GM15510 (cell line): ENCODE results near the gene CHRNB1.
A peak's percentile ranks its signal among the peaks of the same experiment; 100 is the strongest.

Source experiments
- POLR2A ChIP-seq: IDR thresholded peaks from 3 replicates; pipeline ENCODE4 v1.6.1; 2011; ENCODE audit warnings: borderline replicate concordance; ENCODE audit not compliant: insufficient read length; ENCODE audit errors: extremely low read depth

The CHRNB1 gene

GRCh38 chr17:7438656-7439460, 6.0 kb upstream of the CHRNB1 start:
- TF ChIP-seq POLR2A, result no peak

- no peak for TF ChIP-seq POLR2A
Observed at GRCh38 chr17:7439462-7440112, 5.3 kb upstream of the CHRNB1 start, which contains the start of gene FGF11. TSS of gene FGF11 (plus strand) at chr17:7439512. CDS start at chr17:7439621, 109 bp downstream.

- no peak for TF ChIP-seq POLR2A
Observed at GRCh38 chr17:7440113-7440833, 4.6 kb upstream of the CHRNB1 start.

GRCh38 chr17:7440834-7441195, 4.0 kb upstream of the CHRNB1 start:
- TF ChIP-seq POLR2A, result peak; percentile 18

- no peak for TF ChIP-seq POLR2A
Observed at GRCh38 chr17:7441266-7441665, 3.6 kb upstream of the CHRNB1 start.

- TF ChIP-seq POLR2A, result no peak
Observed at GRCh38 chr17:7442142-7442541, 2.7 kb upstream of the CHRNB1 start.

GRCh38 chr17:7443499-7444485, 1.1 kb upstream of the CHRNB1 start:
- no peak for TF ChIP-seq POLR2A

GRCh38 chr17:7445619-7445968, 733 bp downstream of the CHRNB1 start:
- TF ChIP-seq POLR2A, result no peak

GRCh38 chr17:7448461-7448860, 3.6 kb downstream of the CHRNB1 start:
- TF ChIP-seq POLR2A, result no peak

- no peak for TF ChIP-seq POLR2A
Observed at GRCh38 chr17:7459961-7460545, 15.2 kb downstream of the CHRNB1 start.

- no peak for TF ChIP-seq POLR2A
Observed at GRCh38 chr17:7460850-7461660, 16.2 kb downstream of the CHRNB1 start.

- no peak for TF ChIP-seq POLR2A
Observed at GRCh38 chr17:7462474-7463371, 17.9 kb downstream of the CHRNB1 start.

GRCh38 chr17:7463372-7463846, 18.5 kb downstream of the CHRNB1 start:
- no peak for TF ChIP-seq POLR2A

- no peak for TF ChIP-seq POLR2A
Observed at GRCh38 chr17:7464081-7464480, 19.2 kb downstream of the CHRNB1 start.
